A549 (cell line): ENCODE data around the gene USP15. TPM values are rescaled to one million over a fixed set of nuclear protein-coding genes. Genes with fewer than 3 reads are reported as not detected.
"Not testable (repeated sequence)": the region's sequence is repeated elsewhere in the genome, so short reads cannot be mapped to it uniquely, and the experiment has no call there.

Source experiments
- ATAC-seq, 2 experiments: fragments of 200-7000 bp in 1 of 2; fragments of >200 bp in 1 of 2; cut with Nextera tagmentation in 1 of 2; cut with Tn5 transposase in 1 of 2; 3 replicates each; pipeline versions ENCODE4 v1.8.0 to v1.9.1; 2018 to 2020; ENCODE audit warnings: mild to moderate bottlenecking in 1 of 2, moderate library complexity in 1 of 2
- CTCF ChIA-PET: fragments of 300-600 bp; sonication (Branson Sonifier 250); formaldehyde crosslinking; extraction: SDS; loops from one replicate; lab custom pipeline; 2021; ENCODE audit warnings: antibody characterized with exemption, inconsistent platforms; lab: Yijun Ruan, JAX
- POLR2A ChIA-PET: fragments of 350-600 bp; formaldehyde crosslinking; extraction: SDS; loops from one replicate; lab custom pipeline; 2021; ENCODE audit warnings: antibody characterized with exemption, inconsistent platforms; lab: Yijun Ruan, JAX
- DNase-seq, 2 experiments: peaks; one replicate each; pipeline versions ENCODE4 v3.0.0 to v3.0.0-alpha.2; 2011 to 2016; ENCODE audit warnings: low read depth in 1 of 2, low spot score in 1 of 2
- FAIRE-seq: peaks from 2 replicates; lab custom pipeline; 2011; peaks lifted over from hg19 to GRCh38; lab: Jason Lieb, UNC
- H3K27ac ChIP-seq, 2 experiments: fragments of >200 bp; sonication (Bioruptor Twin); formaldehyde crosslinking; 3 replicates each; pipeline ENCODE4 v1.5.1; 2016 to 2017
- H3K4me1 ChIP-seq: fragments of >200 bp; sonication (Bioruptor Twin); formaldehyde crosslinking; 3 replicates; pipeline ENCODE4 v1.6.1; 2016
- H3K4me2 ChIP-seq: fragments of >200 bp; sonication (Bioruptor Twin); formaldehyde crosslinking; 3 replicates; pipeline ENCODE4 v1.6.1; 2016
- H3K4me3 ChIP-seq: fragments of >200 bp; sonication (Bioruptor Twin); formaldehyde crosslinking; 3 replicates; pipeline ENCODE4 v1.5.1; 2016
- H3K9me3 ChIP-seq: fragments of >200 bp; sonication (Bioruptor Twin); formaldehyde crosslinking; 3 replicates; pipeline ENCODE4 v1.6.1; 2016
- CBX2 ChIP-seq: fragments of 200-600 bp; sonication (generic); IDR thresholded peaks from 2 replicates; pipeline ENCODE4 v1.6.1; 2016; ENCODE audit warnings: low read depth, mild to moderate bottlenecking, borderline replicate concordance
- CEBPB ChIP-seq, 2 experiments: fragments of >200 bp in 1 of 2; sonication (Bioruptor Twin) in 1 of 2; formaldehyde crosslinking in 1 of 2; IDR thresholded peaks; 2 replicates each; pipeline ENCODE4 v1.6.1; 2012 to 2016
- CHD2 ChIP-seq: fragments of 150-350 bp; IDR thresholded peaks from 2 replicates; pipeline ENCODE4 v1.6.1; 2014; ENCODE audit warnings: low read length; ENCODE audit not compliant: partially characterized antibody
- E2F6 ChIP-seq: IDR thresholded peaks from 2 replicates; pipeline ENCODE4 v1.6.1; 2012; ENCODE audit warnings: low read depth, borderline replicate concordance
- EHF ChIP-seq: fragments of 250-450 bp; sonication (Bioruptor Pico); IDR thresholded peaks from 2 replicates; pipeline ENCODE4 v1.5.0; 2020; ENCODE audit warnings: mild to moderate bottlenecking
- FOXS1 ChIP-seq: fragments of 250-450 bp; sonication (Bioruptor Pico); IDR thresholded peaks from 2 replicates; pipeline ENCODE4 v1.5.0; 2020; ENCODE audit warnings: mild to moderate bottlenecking, moderate library complexity
- GATA3 ChIP-seq: IDR thresholded peaks from 2 replicates; pipeline ENCODE4 v1.6.1; 2012; ENCODE audit warnings: borderline replicate concordance
- HDAC2 ChIP-seq: fragments of 200-600 bp; sonication (generic); IDR thresholded peaks from 2 replicates; pipeline ENCODE4 v1.6.1; 2016
- HES2 ChIP-seq: fragments of >200 bp; sonication (Bioruptor Twin); formaldehyde crosslinking; IDR thresholded peaks from 2 replicates; pipeline ENCODE4 v1.6.1; 2016
- JUNB ChIP-seq: fragments of >200 bp; sonication (Bioruptor Twin); formaldehyde crosslinking; IDR thresholded peaks from 2 replicates; pipeline ENCODE4 v1.6.1; 2016
- KDM1A ChIP-seq: fragments of 200-600 bp; sonication (generic); IDR thresholded peaks from 2 replicates; pipeline ENCODE4 v1.6.1; 2016; ENCODE audit warnings: low read depth, mild to moderate bottlenecking
- MAX ChIP-seq: IDR thresholded peaks from 2 replicates; pipeline ENCODE4 v1.6.1; 2012
- NFE2L2 ChIP-seq: fragments of 150-350 bp; conservative IDR thresholded peaks from 2 replicates; pipeline ENCODE4 v1.6.1; 2014; ENCODE audit warnings: low read length
- NPAS2 ChIP-seq: fragments of 250-450 bp; sonication (Bioruptor Pico); IDR thresholded peaks from 2 replicates; pipeline ENCODE4 v1.8.0; 2022; ENCODE audit warnings: mild to moderate bottlenecking, moderate library complexity, borderline replicate concordance
- NR3C1 ChIP-seq: fragments of >200 bp; sonication (Bioruptor Twin); formaldehyde crosslinking; IDR thresholded peaks from 3 replicates; pipeline ENCODE4 v1.6.1; 2017
- PHF8 ChIP-seq: fragments of 200-600 bp; sonication (generic); IDR thresholded peaks from 2 replicates; pipeline ENCODE4 v1.6.1; 2016; ENCODE audit warnings: low read depth, mild to moderate bottlenecking, antibody characterized with exemption, moderate library complexity, borderline replicate concordance
- RARB ChIP-seq: fragments of 250-450 bp; sonication (Bioruptor Pico); IDR thresholded peaks from 2 replicates; pipeline ENCODE4 v1.8.0; 2021; ENCODE audit warnings: mild to moderate bottlenecking, moderate library complexity
- RNF2 ChIP-seq: fragments of 200-600 bp; sonication (generic); IDR thresholded peaks from 2 replicates; pipeline ENCODE4 v1.6.1; 2016; ENCODE audit warnings: low read depth, mild to moderate bottlenecking, antibody characterized with exemption, moderate library complexity, borderline replicate concordance
- SREBF2 ChIP-seq: fragments of 450-650 bp; IDR thresholded peaks from 2 replicates; pipeline ENCODE4 v1.6.1; 2014; ENCODE audit warnings: mild to moderate bottlenecking, moderate library complexity
- TFCP2L1 ChIP-seq: fragments of 250-450 bp; sonication (Bioruptor Pico); IDR thresholded peaks from 2 replicates; pipeline ENCODE4 v1.5.0; 2021; ENCODE audit warnings: mild to moderate bottlenecking
- TP53 ChIP-seq: fragments of 250-450 bp; sonication (Bioruptor Pico); IDR thresholded peaks from 2 replicates; pipeline ENCODE4 v1.5.0; 2021; ENCODE audit warnings: mild to moderate bottlenecking, moderate library complexity
- ZNF302 ChIP-seq: fragments of 250-450 bp; sonication (Bioruptor Pico); IDR thresholded peaks from 2 replicates; pipeline ENCODE4 v1.9.0; 2021; ENCODE audit warnings: inconsistent platforms, mild to moderate bottlenecking, moderate library complexity
- WGBS: methylation state at CpG from one replicate; pipeline ENCODE4 v1.1.6; 2017; ENCODE audit errors: missing lambda C conversion rate; 5-methylcytosine and 5-hydroxymethylcytosine counted together
- polyA plus RNA-seq, 4 experiments: library from polyadenylated mRNA; depleted of rRNA in 3 of 4; stranded (reverse); fragments of >200 nt; fragmentation: RNase III in 1 of 4; extraction: RNeasy Plus Mini Kit Qiagen cat#74134 plus additional on column Dnase treatment in 1 of 4; gene quantifications; 2 replicates in 3 of 4; 3 replicates in 1 of 4; pipeline ENCODE4 v1.2.3, GENCODE V29; 2011 to 2017

USP15 gene
- polyA plus RNA-seq, 2 of the 4 experiments (the other 2 are of a cell fraction) = 30.4 to 67.6 TPM

GRCh38 chr12:62368430-62369223 lies 108.4 kb downstream of the USP15 start:
- 95% methylated on average over 3 of the region's 3 CpGs for WGBS
- H3K4me3 ChIP-seq, FAIRE-seq, CTCF ChIA-PET, H3K4me2 ChIP-seq, H3K4me1 ChIP-seq, H3K9me3 ChIP-seq, DNase-seq, POLR2A ChIA-PET, H3K27ac ChIP-seq, ATAC-seq: not testable (repeated sequence)
- peak; percentile 70 to 84; a peak in 3 of 4 replicates for TF ChIP-seq CEBPB (IDR thresholded peaks at IDR 0.05)

DNA sequence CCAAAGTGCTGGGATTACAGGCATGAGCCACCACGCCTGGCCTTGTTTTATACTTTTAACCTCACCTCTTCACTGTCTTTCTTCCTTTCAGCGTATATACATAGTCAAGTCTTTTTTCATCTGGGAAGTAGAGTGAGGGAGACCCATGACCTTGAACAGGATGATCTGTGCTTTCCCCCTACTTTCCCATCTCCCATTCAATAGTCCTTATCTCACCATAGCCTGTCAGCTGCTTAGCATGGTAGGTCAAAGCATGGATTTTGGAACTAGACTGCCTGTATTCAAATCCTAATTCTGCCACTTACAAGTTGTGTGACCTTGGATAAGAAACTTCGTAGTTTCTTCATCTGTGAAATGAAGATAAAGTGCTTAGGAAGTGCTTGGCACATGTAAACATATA lies 110.0 kb downstream of the USP15 start:
- Histone ChIP-seq H3K27ac (no peak overlapping the region), H3K9me3 (no peaks in the 10 kb centered on the region), H3K4me2 (no peak overlapping the region), H3K4me1 (no peaks in the 10 kb centered on the region), H3K4me3 (no peak overlapping the region)
- no peak for FAIRE-seq
- CTCF ChIA-PET = no interaction called here
- TF ChIP-seq CBX2 (no peak), HES2 (no peak), PHF8 (no peak), FOXS1 (CRISPR knock-in tag) (no peak), JUNB (no peak), CHD2 (no peak), SREBF2 (no peak), TFCP2L1 (CRISPR knock-in tag) (no peak), RNF2 (no peak), E2F6 (no peak), ZNF302 (no peak), MAX (no peak), RARB (no peak), GATA3 (no peak), NR3C1 (no peak), TP53 (CRISPR knock-in tag) (no peak)
- no peak for ATAC-seq
- WGBS = 96% methylated on average over 3 of the region's 3 CpGs
- POLR2A ChIA-PET = no interaction called here
- DNase-seq = no peak

DNA sequence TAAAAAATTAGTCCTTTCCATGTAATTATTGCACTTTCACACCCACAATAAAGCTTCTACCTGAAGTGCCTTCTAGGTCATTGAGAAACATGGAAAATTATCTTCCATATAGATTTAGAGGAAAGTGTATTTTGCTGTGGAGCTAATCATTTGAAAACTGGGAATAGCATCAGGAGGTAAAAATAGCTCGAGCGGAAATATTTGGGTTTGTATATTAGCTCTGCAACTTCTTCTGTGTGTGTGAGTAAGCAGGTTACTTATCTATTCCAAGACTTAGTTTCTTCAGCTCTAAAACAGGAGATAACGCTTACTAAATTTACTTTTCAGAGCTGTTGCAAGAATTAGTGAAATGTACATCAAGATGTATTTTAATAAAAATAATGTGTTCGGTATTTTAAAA lies 111.5 kb downstream of the USP15 start:
- Histone ChIP-seq H3K4me2 (no peak overlapping the region), H3K9me3 (no peaks in the 10 kb centered on the region), H3K27ac (no peak overlapping the region), H3K4me3 (no peak overlapping the region), H3K4me1 (no peaks in the 10 kb centered on the region)
- no peak for DNase-seq
- POLR2A ChIA-PET = no interaction called here
- no peak for ATAC-seq
- FAIRE-seq = no peak
- TF ChIP-seq NFE2L2 (no peak), NPAS2 (no peak), RNF2 (no peak)
- CTCF ChIA-PET = interaction anchor here (1.2 kb wide), 1 partner anchor 112 kb away, joined by 5 read pairs; the partner anchor contains the start of gene USP15
- WGBS = 70% methylated on average over 4 of the region's 4 CpGs

- Histone ChIP-seq H3K4me2 (no peak overlapping the region), H3K4me1 (no peaks in the 10 kb centered on the region), H3K4me3 (no peak overlapping the region), H3K27ac (no peak overlapping the region), H3K9me3 (no peaks in the 10 kb centered on the region)
- DNase-seq (no peak), ATAC-seq (no peak), FAIRE-seq (no peak)
- 79% methylated on average over 2 of the region's 2 CpGs for WGBS
- no peak for TF ChIP-seq KDM1A
- no peak for TF ChIP-seq CEBPB (IDR thresholded peaks at IDR 0.05)
- TF ChIP-seq HDAC2 = no peak
- TF ChIP-seq EHF (CRISPR knock-in tag) = no peak
- ChIA-PET POLR2A (no interaction called here), CTCF (interaction anchor here (1.2 kb wide), 1 partner anchor 112 kb away, joined by 5 read pairs; the partner anchor contains the start of gene USP15)
These were observed 111.9 kb downstream of the USP15 start for GRCh38 chr12:62372134-62372533.
